HG02678 (cell line): ENCODE data around the gene BCL2.

ENCODE experiments used
- ATAC-seq: cut with Tn5 transposase; IDR thresholded peaks from one replicate; pipeline ENCODE4 v1.9.1; 2021; ENCODE audit warnings: mild to moderate bottlenecking, moderate library complexity; ENCODE audit not compliant: unreplicated experiment

Gene BCL2

DNA sequence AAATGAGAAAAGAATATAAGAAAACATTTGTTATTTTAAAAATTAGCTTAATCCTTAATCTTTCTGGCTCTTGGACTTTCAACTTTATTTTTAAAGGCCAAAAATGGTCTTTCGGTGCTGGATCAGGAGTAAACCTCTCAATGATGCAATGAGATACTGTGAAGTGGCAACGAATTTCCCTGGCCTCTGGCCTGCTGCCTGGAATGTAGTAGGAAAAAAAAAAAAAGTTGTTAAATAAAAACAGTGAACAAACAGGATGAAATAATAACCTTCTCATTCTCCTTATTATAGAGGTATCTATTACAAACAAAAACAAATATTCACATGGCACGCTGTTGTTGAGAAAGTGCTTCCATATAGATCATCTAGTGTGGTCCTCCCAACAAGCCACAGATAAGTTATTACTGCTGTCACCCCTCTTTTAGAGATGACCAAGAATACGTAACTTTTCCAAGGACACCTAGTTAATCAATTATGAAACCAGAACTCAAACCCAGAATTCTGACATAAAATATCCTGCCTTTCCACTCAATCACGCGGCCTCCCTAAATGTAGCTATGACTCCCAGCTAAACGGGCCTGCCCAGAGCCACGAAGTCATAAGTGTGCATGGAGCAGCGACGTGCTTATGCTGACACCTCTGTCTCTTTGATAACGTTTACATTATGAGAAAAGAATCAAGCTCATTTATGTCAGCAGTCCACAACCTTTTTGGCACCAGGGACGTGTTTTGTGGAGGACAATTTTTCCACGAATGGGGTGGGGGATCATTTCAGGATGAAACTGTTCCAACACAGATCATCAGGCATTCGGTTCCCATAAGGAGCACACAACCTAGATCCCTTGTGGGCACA, 170.9 kb downstream of the BCL2 start:
- no peak for ATAC-seq

DNA sequence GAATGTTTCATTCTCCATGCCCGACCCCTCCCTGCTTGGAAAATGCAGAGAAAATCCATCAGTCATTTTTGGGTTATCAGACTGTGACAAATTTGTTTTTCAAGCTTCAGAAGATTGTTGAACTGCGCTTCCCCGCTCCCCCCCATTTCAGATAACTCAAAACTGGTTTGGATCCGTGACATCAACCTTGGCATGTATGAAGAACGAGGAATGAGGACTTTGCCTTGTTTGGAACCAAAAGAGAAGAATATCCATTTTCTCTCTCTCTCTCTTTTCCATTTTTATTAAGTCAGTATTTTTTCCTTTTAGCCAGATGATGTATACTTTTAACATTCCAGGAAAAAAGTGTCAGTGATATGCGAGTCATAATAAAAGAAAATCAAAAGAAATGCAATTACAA, 171.6 kb downstream of the BCL2 start:
- ATAC-seq = no peak

DNA sequence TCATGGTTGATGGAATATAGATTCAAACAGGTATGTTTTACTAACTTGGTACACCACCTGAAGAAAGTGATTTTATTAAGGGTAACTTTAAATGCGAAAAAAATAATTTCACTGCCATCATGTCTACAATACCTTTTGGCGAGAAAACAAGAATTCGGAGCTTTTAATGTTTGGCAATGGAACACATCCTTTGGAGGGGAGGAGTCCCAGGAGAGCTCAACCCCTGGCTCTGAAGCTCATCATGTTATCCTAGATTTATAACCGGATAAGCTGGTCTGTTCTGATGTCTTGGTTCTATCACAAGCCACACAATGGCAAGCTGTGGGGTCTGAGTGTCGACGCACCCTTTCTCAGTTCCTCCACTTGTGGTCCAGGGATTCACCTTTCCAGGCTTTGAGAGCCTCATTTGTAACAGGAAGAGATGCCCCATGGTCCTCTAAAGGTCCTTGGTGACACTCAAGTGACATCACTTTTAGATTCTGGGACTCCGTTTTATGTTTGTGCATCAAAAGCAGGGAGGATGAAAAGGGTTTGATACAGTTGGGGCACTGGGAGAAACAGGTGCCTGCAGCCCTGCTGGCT, 172.7 kb downstream of the BCL2 start:
- ATAC-seq = peak; percentile 30

DNA sequence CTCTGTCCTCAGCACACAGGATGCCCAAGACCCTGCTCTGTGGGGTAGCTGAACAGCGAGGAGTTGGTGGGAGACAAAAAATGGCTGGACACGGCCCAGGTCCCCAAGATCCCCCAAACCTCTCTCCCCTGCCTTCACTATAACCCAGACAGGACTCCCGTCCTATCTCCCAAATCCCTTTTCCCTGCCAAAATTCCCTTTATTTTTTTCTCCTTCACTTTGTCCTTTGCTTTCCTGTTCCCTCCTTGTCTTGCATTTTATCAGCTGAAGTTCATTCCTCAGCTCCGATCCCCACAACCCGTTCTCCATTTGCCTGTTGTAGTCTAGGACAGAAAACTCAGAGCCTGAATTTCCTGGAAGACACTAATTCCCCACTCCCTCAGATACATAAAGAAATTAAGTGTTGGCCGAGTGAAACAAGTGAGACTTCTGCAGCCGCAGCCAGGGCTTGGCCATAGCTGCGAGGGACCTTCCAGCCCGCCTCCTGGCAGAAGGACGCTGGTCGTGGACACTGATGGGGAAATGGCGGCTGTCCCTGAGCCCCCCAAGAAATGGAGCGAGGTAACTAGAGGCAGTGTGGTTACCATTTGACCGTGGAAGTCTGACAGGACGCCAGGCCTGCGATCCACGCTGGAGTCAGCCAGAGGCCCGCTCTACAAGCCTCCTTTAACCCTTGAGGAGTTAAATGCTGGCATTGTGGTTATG, 173.6 kb downstream of the BCL2 start:
- ATAC-seq = no peak

DNA sequence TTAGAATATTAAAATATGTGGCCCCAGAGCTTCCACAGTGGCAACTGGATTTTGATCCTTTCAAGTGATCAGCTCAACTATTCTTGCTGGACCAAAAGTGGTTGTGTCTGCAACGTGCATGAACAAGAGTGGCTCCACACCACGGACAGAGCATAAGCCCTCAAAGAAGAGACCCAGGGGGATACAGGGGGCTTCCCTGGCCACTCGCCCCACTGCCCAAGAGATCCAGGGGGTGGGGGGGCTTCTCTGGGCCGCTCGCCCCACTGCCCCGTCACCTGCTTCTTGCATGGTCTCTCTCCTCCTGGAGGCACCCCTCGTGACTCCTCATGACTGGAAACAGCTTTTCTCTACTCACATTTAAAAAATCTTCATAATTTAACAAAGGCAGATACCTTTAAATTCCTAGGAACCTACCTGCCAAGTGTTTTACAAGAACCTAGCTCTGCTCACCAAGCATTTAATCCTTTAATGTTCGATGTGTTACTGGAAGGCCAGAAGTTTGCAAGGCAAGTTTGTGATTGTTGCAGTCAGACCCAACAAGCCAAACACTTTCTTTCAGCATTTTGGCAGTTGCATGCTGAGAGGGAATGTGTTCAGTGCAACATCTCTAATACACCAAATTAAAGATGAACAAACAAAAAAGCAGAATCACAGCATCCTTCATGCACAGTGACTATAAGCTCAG, 174.3 kb downstream of the BCL2 start:
- no peak for ATAC-seq

DNA sequence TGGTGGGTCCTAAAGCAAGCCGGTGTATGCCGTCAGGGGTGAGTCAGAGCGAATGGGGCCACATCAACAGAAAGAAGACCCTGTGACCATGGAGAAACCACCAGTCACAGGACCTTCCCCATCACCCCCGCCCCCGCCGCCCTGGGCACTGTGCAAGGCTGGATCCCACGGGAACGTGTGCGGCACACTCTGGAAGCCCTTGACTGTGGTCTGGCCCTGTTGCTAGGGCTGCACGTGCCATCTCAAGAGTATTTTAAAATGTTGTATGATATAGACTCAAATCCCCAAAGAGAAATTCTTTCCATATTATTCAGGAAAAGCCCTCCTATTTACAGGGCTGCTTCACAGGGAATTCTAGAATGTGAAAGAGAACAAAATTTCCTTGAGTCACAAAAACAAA, 174.8 kb downstream of the BCL2 start:
- no peak for ATAC-seq

DNA sequence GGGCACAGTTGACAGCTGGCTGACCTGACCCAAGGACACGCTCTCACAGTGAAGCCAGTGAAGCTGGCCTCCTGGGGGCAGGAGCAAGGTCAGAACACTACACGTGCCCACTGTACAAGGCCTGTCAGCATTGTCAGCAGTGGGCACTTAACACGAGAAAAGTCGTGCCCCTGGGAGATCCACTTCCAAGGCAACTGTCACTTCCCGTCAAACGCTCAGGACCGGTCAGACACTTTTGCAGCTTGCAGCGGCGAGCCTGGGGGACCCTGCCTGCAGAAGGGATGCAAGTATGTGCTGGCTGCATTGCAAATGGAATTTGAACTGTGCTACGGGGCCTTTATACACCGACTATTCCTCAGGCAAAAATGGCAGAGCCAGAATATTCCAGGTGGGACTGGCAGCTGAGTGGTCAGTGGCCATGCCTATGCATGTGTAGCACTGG, 176.2 kb downstream of the BCL2 start:
- no peak for ATAC-seq

DNA sequence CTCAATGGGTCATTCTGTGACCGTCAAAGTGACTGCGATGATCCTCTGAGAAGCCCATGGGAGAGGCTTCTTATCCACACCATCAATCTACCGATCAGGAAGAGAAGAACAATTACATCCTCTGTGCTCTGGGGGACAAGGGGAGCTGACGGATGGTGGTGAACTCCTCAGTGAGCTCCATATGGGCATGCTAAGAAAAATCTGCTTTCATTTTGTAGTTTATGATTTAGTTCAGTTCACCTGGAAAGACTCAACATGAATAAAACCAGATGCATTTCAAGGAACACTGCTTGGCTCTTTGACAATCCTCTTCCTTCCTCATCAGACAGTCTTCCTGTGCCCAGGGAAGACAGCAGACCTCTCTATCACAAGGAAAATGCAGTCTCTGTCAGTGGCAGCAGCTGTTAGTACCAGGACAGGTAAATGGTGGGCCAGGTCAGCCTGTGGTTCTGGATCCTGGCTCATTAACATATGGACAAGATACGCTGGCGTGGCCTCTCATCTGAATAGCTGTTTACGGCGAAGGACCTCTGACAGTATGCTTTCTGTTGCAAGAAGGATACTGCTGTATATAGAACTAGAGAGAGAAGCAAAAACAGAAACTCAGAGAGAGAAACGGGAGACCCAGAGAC, 176.9 kb downstream of the BCL2 start:
- ATAC-seq = no peak

DNA sequence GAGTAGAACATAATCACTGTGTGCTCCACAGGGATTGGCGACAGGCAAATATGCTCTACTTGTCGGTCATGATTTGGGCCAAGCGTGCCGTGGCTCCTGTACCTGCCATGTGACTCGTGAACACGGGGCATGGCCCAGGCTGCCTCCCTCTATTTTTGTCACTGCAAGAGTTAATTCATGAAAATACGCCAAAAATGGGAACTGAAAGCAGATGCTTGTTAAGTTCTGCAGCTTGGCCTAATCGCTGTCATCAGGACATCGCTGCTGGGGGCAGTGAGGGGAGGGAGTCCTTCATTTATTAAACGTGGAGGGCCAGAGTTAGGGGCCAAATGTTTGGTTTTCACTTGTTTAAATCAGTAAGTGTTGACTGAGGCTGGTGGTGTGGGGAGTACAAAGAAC, 177.8 kb downstream of the BCL2 start:
- ATAC-seq = peak; percentile 46

DNA sequence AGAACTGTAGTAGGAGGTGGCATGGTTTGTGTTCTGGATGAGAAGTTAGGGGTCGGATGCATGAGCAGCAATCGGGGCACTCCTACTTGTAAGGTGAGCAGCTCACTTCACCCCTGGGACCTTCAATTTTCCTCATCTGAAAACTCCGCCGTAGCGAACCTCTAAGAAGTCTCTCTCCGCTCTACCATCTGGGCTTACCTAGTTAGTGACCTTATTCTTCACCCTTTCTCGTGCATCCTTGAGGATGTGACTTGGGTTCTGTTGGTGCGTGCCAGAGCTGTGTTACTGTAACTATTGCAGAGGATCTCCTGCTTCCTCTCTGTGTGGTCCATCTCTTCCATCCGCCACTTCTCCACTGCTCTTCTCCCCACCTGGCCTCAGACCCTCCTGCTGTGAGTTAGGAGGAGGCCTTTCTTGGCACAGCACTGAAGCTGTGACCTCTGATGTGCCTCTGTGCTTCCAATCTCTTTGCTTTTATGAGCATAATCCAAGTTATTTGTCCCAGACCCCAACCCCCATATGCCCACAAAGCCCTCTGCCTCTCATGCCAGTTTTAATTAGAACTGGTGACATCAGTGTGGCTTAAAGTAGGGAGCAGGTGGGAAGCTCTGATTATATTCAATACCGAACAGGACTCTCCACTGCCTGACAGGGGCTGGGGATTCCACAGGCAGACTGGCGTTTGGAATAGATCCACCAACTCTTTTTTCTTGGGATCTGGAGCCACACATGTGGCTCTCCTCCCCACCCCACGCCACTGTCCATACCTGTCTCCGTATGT, 178.4 kb downstream of the BCL2 start:
- ATAC-seq = no peak

DNA sequence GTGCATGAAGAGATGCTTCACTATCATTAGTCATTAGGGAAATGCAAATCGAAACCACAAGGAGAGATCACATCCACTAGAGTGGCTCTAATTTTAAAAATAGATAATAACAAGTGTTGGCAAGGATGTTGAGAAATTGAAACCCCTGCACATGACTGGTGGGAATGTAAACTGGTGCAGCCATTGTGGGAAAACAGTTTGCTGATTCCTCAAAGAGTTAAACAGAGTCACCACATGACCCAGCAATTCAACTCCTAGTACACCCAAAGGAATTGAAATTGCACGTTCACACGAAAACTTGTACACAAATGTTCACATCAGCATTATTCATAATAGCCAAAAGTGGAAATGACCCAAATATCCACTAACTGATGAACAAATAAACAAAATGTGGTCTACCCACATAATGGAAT, 179.5 kb downstream of the BCL2 start:
- ATAC-seq = no peak

DNA sequence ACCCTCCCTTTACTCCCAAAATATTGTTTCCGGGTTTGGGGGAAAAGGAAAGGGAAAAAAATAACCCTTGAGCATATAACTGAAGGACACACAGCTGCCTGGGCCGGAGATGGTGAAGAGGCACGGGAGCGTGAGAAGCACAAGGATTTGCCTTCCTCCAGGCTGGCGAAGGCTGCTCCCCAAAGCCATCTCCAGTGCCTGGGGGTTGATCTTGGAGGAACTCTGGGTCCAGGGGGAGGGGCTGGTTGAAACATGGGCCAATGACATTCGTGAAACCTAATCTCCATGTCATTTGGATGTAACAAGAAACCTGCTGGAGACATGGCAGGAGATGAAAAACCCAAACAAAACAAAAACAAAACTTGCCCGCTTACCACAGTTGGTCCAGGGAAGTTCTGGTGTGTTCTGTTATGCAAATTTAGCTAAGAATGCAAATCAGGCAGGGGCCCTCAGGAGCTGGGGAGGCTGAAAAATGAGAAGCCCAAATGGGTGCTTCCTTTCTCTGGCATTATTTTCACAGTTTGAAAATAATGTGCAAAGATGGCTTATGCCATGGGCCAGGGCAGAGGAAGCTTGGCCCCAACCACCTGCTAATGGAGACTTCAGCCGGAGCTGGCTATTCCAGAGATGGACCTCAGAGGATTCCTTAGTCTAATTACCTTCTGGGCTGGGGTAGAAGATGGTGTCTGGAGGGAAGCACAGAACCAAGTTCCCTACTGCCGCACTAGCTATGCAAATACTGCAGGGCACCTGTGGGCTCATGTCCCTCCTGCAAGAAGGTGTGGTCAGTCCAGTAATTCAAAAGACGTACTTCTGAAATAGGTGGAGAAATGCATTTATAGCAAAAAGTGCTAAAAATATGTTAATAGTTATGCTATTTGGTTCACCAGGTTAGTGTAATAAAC, 180.9 kb downstream of the BCL2 start:
- peak; percentile 53 for ATAC-seq

DNA sequence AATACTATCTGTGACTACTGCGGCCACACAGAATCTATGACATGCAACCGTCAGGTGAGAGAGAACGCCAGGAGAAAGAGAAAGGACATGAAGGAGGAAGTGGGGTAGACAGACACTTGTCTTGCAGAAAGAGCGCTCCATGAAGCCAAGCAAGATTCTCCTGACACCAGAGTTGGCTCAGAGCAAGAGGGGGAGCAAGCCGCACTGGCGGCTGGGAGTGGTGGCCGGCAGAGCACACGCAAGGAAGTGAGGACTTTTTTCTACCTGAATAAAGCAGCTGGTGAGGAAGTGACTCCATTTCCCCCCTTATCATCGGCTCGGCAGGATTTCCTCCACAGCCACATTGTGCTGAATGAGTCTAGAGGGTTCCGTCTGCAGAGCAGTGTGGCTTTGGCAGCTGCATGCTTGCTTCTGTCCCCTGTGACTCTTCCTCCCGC, 181.6 kb downstream of the BCL2 start:
- ATAC-seq = peak; percentile 17

DNA sequence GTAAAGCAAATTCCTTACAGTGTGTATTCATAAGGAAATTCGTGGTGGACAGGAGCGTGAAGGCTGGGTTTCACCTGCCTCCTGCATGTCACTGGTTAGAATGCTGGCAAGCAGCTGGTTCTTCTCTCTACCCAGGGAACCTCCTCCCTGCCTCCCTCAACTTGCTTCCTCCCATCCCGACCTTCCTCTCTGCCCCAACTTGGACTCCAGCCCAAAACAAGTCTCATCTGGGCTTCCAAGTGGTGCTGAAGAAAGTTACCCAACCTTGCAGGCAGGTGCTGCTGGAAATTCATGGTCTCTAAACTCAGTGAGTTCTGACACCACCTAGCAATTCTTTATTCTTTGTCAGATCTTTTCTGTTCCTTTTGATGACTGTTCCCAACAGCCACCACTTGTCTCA, 184.5 kb downstream of the BCL2 start:
- no peak for ATAC-seq

DNA sequence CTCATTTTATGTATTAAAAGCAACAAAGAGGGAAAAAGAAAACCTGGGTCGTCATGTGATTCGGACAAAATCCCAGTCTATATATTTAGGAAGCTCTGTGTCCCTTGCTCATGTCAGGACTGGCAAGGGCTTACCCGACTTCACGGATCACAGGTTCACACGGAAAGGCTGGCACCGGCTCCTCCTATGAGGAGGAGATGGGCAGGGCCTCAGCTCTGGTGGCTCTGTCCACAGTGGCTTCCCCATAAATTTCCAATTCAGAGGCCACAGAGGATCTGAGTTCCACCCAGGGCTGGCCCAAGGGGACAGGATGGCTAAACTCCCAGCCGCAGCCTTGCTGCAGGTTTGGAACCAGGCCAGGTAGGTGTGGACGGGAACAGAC, 186.8 kb downstream of the BCL2 start:
- no peak for ATAC-seq

DNA sequence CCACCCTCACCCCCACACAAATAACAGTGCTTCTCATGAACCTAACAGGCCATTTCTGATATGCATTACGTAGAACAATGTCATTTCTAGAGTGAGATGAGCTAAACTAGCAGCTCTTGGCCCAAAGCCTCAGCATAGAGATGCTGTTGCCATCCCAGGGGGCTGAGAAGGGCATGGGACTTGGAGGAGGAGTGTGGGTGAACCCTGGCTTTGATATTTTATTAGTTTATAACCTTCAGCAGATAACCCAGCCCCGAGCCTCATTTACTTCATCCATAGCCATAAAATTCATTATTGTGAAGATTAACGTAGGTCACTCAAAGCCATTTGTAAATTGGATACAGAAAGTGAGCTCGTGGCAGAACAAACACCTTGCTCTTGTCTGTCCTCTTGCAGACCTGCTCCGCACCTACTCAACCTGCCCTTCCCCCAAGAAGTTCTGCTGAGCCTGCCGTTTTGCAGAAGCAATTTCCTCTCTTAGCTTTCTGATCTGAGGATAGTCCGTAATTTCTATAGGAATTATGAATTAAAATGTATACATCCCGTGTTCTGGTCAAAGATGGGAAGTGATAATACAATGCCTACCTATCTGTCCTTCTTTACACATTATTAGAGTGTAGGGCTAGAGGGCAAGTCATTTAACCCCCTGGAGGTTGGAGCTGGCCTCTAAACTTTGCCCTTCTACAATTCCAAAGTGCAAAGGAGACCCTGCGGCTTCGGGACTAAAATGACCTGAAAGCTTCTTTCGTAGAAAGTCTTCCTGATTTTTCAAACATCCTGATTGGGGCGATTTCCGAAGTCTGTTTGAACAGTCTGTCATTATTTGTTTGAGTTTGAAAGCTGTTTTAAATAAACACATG, 187.4 kb downstream of the BCL2 start:
- ATAC-seq = no peak

DNA sequence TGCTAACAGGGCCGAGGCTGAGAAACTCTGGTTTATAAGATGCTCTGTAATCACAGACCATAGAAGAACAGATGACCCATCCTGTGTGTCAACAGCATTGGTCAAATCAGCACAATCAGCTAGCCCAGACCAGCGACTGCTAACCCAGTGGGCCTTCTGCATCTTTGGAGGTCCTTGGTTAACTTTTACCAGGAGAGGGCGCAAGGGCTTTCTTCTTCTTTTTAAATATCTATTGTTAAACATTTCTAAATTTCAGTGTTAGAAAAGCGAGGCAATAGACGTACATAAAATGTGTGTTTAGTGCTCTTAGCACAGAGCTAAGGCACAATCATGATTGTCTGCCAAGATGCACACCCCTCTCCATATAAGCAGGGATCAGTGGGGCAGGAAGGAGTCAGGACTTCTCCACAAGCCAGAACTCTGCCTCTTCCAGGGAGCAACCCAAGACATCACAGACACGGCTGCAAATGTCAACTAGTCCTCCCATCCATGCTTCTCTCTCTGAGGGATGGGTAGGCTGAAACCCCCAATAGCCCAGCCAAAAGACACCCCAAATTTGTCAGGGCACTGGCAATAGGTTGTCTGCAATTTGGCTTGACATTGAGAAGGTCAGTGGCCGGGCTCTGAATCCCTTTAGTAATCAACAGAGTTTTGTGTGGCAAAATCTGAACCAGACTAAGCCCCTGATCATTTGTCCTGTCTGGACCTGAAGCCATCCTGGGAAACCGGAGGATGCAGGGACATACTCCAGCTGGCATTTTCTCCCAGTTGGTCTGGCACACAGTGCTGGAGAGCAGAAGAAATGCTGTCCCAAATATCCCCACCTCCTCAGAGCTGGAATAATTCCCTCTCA, 188.2 kb downstream of the BCL2 start:
- ATAC-seq = peak; percentile 55
